ENCODE measurements around the gene ROCK2.

DNA sequence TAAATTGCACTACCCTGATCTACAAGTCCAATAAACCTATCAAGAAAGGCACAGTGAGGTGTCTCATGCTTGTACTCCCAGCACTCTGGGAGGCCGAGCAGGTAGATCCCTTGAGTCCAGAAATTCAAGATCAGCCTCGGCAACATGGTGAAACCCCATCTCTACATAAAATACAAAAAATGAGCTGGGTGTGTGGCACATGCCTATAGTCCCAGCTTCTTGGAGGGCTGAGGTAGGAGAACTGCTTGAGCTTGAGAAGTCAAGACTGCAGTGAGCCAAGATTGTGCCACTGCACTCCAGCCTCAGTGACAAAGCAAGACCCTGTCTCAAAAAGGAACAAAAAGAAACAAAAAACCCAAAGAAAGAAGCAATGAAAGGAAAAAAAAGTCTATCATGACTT lies 58.9 kb downstream of the ROCK2 start:
- TF ChIP-seq GATA3 (IDR thresholded peaks at IDR 0.05; ENCODE audit: low read depth, low read length) (no peak), GATA2 (IDR thresholded peaks at IDR 0.05; ENCODE audit: low read depth, low read length) (no peak)
